ENCODE measurements around the gene DHRSX.

DNA sequence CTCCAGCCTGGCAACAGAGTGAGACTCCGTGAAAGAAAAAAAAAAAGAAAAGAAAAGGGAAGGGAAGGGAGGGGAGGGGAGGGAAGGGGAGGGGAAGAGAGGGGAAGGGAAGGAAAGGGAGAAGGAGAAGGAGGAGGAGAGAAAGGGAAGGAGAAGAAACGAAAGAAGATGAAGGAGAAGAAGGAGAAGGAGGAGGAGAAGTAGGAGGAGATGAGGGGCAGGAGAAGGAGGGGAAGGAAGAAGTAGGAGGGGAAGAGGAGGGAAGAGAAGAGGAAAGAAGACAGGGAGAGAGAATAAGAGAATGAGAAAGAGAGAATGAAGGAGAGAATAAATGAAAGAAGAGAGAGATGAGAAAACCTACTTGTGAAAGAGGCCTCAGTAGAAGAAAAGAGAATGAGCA is 170.3 kb downstream of the DHRSX start:
- TF ChIP-seq POLR2A (IDR thresholded peaks at IDR 0.05), result no peak
- TF ChIP-seq, protein P1, sequence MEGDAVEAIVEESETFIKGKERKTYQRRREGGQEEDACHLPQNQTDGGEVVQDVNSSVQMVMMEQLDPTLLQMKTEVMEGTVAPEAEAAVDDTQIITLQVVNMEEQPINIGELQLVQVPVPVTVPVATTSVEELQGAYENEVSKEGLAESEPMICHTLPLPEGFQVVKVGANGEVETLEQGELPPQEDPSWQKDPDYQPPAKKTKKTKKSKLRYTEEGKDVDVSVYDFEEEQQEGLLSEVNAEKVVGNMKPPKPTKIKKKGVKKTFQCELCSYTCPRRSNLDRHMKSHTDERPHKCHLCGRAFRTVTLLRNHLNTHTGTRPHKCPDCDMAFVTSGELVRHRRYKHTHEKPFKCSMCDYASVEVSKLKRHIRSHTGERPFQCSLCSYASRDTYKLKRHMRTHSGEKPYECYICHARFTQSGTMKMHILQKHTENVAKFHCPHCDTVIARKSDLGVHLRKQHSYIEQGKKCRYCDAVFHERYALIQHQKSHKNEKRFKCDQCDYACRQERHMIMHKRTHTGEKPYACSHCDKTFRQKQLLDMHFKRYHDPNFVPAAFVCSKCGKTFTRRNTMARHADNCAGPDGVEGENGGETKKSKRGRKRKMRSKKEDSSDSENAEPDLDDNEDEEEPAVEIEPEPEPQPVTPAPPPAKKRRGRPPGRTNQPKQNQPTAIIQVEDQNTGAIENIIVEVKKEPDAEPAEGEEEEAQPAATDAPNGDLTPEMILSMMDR (IDR thresholded peaks at IDR 0.05), result no peak

Data from thyroid gland (tissue), 4 donors.